Activated CD8-positive, alpha-beta memory T cell treated with anti-CD3 and anti-CD28 coated beads, Interleukin-2, amount 50 U/mL, for 48 hours (primary cell): ENCODE results near the gene PLXDC1.

Experiments
- DNase-seq: peaks from one replicate; pipeline ENCODE4 v3.0.0-alpha.2; 2020

Gene PLXDC1

DNA sequence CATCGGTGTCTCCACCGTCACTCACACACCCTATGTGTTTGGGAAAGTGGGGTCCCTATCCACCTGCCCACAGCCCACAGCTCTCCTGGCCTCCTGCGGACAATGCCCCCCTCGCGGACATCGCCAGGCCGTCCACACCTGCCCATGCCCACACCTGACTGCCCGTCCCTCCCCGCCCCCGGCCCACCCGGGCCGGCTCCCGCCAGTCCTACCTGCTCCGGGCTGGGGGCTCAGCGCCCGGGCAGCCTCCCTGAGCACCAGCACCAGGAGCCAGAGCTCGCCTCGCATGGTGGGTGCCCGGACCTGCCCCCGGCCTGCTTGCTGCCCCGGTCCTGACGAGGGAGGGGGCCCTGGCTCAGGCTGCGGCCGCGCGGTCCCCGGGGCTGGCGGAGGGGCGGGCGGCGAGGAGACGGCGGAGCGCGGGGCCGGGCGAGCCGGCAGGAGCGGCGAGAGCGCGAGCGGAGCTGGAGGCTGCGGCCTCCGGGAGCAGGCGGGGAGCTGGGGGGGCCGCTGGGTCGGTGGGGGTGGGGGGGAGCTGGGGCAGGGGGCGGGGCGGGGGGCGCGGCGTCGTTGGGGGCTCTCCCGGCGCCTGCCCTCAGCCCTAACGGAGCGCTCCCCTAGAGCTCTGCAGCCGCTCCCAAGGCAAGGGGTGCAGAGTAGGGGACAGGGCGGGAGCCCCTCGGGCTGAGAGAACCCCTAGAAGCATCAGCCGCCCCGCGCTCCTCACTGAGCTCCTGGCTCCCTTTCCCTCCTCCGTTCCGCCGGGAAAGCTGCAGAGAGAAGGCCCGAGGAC, at the start of gene PLXDC1:
TSS of gene PLXDC1 (minus strand) at position 488 of the 793 bp plus-strand sequence. CDS start at position 288, 200 bp downstream.
- peak; percentile 66 for DNase-seq

- no peak for DNase-seq
Observed at GRCh38 chr17:39200957-39201510, 49.6 kb upstream of the PLXDC1 start.

- DNase-seq: peak; percentile 90
Observed at GRCh38 chr17:39200070-39200879, 48.8 kb upstream of the PLXDC1 start, which contains the start of gene RPL19. Gene RPL19, plus strand, starts transcription at chr17:39200283. Its CDS starts 62 bp downstream, at chr17:39200345.

- peak; percentile 90 for DNase-seq
Observed at GRCh38 chr17:39199820-39200069, 48.3 kb upstream of the PLXDC1 start.

GRCh38 chr17:39198186-39198566, 46.7 kb upstream of the PLXDC1 start:
- no peak for DNase-seq

DNA sequence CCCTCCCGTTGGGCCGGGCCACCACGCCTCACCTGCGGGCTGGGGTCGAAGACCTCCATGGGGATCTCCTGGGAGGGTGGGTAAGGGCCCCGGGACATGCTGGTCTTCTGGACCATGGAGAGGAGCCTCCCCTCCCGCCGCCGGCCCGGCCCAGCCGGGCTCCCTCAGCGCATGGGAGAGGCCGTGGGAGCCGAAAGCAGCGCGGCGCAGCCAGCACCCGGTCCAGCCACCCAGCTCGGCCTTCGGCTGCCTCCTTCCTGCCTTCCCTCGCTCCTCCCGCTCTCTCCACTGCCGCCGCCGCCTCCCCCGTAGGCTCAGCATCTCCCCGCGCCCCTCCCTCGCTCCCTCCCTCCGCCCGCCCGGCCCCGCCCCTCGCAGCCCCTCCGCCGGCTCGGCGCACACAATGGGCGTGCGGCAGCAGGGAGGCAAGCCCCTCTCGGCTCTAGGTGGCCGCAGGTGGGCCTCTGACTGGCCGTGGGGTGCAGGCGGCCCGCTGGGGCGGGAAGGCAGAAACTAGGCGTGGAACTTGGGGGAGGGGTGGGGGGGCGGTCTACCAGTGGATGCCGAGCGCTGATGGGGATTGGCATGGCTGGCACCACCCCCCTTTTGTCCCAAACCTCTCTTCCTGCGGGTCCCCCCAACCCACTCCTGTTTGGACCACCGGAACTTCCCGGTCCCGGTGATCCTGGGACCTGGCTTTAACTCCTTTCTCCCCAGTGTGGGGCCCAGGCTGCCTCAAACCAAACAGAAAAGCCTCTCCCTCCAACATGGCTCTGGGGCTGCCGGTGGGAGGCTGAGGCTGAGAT, 46.1 kb upstream of the PLXDC1 start, which contains the start of gene CACNB1:
TSS of gene CACNB1 (minus strand) at position 290 of the 806 bp plus-strand sequence. CDS start at position 116, 174 bp downstream.
- peak; percentile 85 for DNase-seq

DNA sequence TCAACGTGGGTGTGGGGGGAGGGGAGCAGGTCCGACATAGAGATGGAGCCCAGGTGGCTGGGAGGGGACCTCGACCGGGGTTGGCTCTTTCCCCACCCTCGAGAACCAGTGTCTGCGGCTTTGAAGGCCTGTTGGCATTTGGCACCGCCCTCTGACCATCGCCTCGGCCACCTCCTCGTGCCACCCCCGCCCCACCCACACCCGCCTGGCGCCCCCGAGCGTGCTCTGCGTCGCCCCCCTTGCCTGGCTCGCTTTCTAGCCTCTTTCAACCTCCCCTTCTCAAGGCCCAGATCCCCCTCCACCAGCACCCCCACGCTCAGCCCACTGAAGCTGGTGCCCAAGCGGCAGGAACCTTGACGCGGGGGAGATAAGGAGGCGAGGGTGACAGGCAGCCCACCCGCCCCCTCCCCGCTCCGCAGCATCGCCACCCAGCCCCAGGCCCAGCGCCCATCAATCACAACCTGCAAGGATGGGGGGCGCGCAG, 45.4 kb upstream of the PLXDC1 start:
- no peak for DNase-seq

- DNase-seq: no peak
Observed at GRCh38 chr17:39196241-39196807, 44.9 kb upstream of the PLXDC1 start.

DNA sequence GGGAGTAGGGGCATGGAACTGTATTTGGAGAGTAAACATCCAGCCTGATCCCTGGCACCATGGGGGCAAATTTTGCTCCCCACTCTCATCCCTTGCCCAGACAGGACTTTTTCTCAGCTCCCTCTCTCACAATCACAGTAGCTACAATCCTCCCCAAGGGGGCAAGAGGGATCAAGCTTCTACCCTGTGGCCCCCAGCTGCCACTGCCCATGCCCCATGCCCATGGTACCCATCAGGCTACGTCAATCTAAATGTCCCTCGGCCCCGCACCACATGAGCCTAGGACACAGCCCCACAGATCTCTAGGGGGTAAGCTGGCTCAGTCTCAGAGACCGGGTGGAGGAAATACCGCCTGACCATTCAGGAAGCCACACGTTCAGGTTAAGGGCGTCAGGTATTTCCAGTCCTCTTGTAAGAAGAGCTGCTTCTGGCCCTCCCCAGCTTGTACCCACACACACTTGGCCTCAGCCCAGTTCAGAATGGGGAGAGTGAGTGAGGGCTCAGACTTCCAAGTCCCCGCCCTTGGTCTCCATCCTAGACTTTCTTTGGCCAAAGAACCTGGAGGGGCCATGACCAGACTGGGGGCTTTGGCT, 44.2 kb upstream of the PLXDC1 start:
- no peak for DNase-seq

- no peak for DNase-seq
Observed at GRCh38 chr17:39194985-39195524, 43.6 kb upstream of the PLXDC1 start.

GRCh38 chr17:39194089-39194984, 42.9 kb upstream of the PLXDC1 start:
- DNase-seq: no peak

DNA sequence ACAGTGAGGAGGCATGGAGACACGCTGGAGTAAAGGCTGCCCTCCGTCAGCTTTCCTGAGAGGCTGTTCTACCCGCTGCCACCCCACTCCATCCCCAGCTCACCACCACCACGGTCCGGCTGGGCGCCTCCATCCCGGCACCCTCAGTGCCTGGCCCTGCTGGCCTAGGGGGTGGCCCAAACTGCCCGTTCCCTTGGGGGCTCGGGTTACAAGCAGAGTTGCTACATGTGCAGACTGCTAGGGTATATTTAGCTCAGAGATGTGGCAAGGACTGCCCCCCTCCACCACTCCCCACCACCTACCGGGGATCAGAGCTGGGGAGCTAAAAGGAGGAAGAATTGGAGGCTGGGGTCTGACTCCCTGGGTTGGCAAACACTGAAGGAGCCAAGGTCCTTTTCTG, 41.9 kb upstream of the PLXDC1 start:
- DNase-seq: no peak

DNA sequence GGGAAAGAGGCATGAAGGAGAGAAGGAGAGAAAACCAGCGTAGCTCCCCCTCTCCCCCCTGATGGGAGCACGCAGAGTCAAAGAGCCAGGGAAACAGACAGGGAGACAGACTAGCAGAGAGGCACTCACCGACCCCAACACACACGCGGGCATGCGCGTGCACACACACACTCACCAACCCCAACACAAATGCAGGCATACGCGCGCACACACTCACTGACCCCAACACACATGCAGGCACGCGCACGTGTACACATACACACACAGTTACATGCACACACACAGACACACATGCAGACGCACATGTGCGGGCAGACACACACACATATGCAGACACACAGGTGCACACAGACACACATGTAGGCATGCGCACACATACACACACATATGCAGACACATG, 41.5 kb upstream of the PLXDC1 start:
- no peak for DNase-seq

DNA sequence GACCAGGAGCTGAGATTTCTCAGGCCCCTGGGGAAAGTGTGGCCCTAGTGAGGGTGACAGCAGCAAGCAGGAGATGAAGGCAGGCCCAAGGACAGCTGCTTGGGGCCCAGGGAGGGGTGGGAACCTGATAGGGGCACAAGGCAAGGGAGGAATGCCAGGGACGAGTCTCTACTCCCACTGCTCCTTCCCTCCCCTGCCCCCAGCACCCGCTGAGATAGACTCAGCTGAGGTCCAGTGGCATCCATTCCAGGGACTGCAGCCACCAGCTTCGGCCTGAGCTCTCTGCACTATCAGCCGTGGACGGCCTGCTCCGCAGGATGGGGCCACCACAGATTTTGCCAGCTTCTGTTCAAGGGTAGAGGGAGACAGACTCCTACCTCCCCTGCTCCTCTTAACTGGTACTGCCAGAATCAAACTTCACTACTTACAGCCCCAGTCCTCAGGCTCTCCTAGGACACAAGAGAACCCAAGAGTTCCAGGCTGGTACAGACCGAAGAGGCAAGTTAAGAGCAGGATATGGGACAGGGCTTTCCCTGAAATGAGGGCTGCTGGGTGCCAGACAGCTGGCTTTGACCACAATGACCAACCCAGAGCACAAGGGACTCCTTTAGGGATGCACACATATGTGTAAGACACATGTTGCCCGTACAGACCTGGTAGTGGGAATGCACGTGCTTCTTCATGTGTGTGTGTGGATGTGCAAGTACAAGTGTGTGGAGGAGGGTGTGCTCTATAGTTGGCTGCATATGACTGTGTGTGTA, 40.5 kb upstream of the PLXDC1 start:
- no peak for DNase-seq

- no peak for DNase-seq
Observed at GRCh38 chr17:39187152-39187830, 35.9 kb upstream of the PLXDC1 start.

DNA sequence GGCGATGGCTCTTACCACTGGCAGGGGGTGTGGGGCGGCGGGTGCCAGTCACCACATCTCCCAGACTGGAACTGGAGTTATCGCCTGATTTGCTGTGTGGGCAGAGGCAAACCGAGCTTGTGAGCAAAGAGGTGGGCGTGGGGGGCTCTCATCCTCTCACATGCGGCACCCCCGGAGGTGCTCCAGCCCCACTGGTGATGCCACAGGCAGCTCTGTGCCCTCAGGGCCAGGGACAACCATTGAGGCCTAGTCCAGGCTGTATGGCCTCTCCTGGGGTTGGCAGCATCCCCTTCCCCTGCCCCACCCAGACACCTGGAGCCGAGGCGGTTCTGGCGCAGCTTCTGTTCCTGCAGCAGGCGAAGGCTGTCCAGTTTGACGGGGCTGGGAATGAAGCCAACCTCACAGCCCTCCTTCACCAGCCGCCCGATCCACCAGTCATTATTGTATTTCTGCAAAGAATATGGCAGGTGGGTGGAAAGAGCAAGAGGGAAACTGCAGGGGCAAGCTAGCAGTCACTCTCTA, 35.1 kb upstream of the PLXDC1 start:
- no peak for DNase-seq

DNA sequence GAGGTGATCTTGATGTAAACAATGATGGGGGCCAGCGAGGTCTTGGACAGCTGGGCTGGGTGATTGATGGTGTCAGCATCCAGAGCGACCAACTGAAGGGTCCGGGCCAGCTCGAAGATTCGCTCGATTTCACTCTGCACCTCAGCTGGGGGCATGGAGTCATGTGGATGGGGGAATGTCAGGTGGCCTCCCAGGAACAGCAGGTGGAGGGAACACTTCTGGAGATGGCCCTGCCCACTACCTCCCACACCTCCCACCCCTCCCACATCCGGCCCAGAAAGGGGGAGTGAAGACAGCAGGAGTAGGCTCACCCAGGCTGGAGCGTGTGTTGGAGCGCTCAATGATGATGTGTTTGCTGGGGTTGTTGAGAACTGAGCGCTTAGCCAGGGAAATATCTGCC, 32.3 kb upstream of the PLXDC1 start:
- DNase-seq: no peak

GRCh38 chr17:39183045-39183444, 31.6 kb upstream of the PLXDC1 start:
- no peak for DNase-seq

GRCh38 chr17:39181303-39181702, 29.9 kb upstream of the PLXDC1 start:
- DNase-seq: no peak
